GM10248 (cell line): ENCODE measurements around the gene CHPT1.

Experiments used
- CTCF ChIA-PET: fragments of 300-600 bp; sonication (Branson Sonifier 250); formaldehyde crosslinking; extraction: SDS; loops from one replicate; lab custom pipeline; 2021; ENCODE audit warnings: antibody characterized with exemption; lab: Yijun Ruan, JAX
- POLR2A ChIA-PET: fragments of 350-650 bp; sonication (Branson Sonifier 250); formaldehyde crosslinking; extraction: SDS; loops from one replicate; lab custom pipeline; 2020; ENCODE audit warnings: antibody characterized with exemption; lab: Yijun Ruan, JAX
- DNase-seq: peaks from one replicate; pipeline ENCODE4 v3.0.0; 2012; ENCODE audit errors: extremely low spot score
- CTCF ChIP-seq: IDR thresholded peaks from 2 replicates; pipeline ENCODE4 v1.5.1; 2012; ENCODE audit warnings: mild to moderate bottlenecking, low read depth; ENCODE audit errors: extremely low read depth, missing control alignments, control extremely low read depth

CHPT1 gene

GRCh38 chr12:101694986-101695385 is 2.5 kb upstream of the CHPT1 start:
- DNase-seq: no peak
- TF ChIP-seq CTCF: no peak
- ChIA-PET CTCF (interaction anchor here (2.3 kb wide), 1 partner anchor 11 kb away, joined by 7 read pairs; no protein-coding TSS in a partner anchor), POLR2A (no interaction called here)

DNA sequence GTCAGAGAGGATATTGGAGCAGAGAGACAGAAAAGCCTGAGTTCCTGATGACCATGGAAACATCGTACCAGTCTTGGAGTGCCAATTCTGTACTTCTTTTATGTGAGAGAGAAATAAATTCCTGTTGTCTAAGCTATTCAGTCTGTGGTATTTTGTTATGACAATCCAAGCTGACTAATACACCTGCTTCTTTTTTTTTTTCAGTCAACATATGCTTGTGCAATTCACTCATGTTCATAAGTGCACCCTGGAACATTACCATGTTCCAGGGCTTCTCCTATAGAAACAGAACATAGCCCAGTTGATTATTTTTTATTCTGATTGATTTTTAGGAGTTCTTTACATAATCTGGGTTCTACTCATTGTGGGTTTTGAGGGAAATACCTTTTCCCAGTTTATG is 1.7 kb upstream of the CHPT1 start:
- CTCF ChIA-PET: no interaction called here
- POLR2A ChIA-PET: no interaction called here
- no peak for DNase-seq
- no peak for TF ChIP-seq CTCF

- POLR2A ChIA-PET: no interaction called here
- CTCF ChIA-PET: no interaction called here
- DNase-seq: peak; percentile 49
- TF ChIP-seq CTCF: no peak
Measured at GRCh38 chr12:101696251-101697196, 916 bp upstream of the CHPT1 start.

DNA sequence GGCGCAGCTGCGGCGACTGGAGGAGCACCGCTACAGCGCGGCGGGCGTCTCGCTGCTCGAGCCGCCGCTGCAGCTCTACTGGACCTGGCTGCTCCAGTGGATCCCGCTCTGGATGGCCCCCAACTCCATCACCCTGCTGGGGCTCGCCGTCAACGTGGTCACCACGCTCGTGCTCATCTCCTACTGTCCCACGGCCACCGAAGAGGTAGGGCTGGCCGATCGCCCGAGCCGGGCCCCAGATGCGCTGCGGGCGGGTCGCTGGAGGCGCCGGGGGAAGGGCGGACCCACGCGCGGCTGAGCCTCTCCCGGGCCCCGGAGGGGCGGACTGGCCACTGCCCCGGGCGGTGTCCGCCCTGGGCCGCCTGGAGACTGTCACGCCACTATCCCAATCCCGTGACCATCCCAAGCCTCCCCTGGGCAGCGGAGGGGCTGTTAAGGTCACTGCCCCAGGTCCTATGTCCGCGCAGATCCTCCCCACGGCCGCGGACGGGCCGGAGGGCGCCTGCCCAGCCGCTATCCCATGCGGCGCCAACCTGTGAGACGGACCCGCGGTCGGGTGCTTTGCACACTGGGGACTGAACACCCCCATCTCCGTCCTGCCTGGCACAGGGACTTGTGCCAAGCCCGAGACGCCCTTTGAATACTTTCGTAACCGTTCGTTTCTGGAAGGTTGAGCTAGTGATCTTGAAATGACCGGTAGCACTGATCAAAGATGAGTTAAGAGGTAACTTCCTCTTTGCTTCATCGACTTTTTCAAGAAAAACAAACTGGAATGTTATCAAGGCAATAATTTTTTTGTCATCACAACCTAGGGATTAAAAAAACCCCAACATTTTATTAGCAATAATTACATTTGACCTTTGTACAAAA is 725 bp downstream of the CHPT1 start:
- no peak for TF ChIP-seq CTCF
- CTCF ChIA-PET: interaction anchor here (0.8 to 3.2 kb wide), 6 partner anchors 10 to 74 kb away, joined by 3 to 12 read pairs (median 4); no protein-coding TSS in a partner anchor
- DNase-seq: peak; percentile 29
- POLR2A ChIA-PET: interaction anchor here (1.1 kb wide), 1 partner anchor 20 kb away, joined by 3 read pairs; no protein-coding TSS in a partner anchor

GRCh38 chr12:101698800-101699347 is 1.4 kb downstream of the CHPT1 start:
- ChIA-PET POLR2A (no interaction called here), CTCF (interaction anchor here (0.8 to 3.2 kb wide), 6 partner anchors 9 to 73 kb away, joined by 3 to 12 read pairs (median 4); no protein-coding TSS in a partner anchor)
- DNase-seq: peak; percentile 26
- TF ChIP-seq CTCF: peak; percentile 22

DNA sequence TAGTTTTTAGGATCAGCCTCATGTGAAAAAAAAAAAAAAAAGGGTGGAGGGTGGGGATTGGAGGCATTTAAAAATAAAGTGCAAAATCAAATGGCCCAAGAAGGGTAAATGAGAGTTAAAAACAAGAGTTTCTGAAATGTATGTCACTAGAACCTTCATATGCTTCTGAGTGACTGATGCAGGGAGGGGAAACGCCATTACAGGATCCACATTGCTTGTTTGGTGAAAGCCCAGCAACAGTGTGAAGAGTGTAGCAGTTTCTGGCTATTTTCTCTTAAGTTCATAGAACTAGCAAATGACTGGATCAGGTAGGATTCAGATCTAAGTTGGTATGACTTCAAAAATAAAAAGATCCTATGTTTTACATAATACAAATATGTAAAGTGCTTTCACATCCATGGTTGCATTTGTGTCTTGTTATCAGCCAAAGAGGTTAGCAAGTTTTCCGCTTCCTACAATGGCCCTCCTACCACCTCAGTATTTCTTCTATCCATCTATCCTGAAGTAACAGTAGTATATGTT is 2.9 kb downstream of the CHPT1 start:
- CTCF ChIA-PET: interaction anchor here (1.5 to 3.2 kb wide), 2 partner anchors 7 to 1154 kb away, joined by 3 to 12 read pairs; no protein-coding TSS in a partner anchor
- TF ChIP-seq CTCF: no peak
- POLR2A ChIA-PET: no interaction called here
- DNase-seq: no peak
